Gastroesophageal sphincter (tissue), 3 donors: ENCODE data around the gene LMNB1.

ENCODE experiments used
- CTCF ChIP-seq, 4 experiments: fragments of 200-600 bp in 2 of 4; fragments of 450-650 bp in 2 of 4; sonication (generic) in 1 of 4; IDR thresholded peaks; one replicate each; pipeline ENCODE4 v1.5.1; 2017 to 2019; ENCODE audit warnings: antibody characterized with exemption in 4 of 4, mild to moderate bottlenecking in 2 of 4, moderate library complexity in 2 of 4
- POLR2A ChIP-seq, 2 donors: fragments of 450-650 bp; IDR thresholded peaks; one replicate each; pipeline ENCODE4 v1.6.1; 2017; ENCODE audit warnings: antibody characterized with exemption in 2 of 2, mild to moderate bottlenecking in 2 of 2, moderate library complexity in 1 of 2
- POLR2AphosphoS5 ChIP-seq: sonication (generic); formaldehyde crosslinking; IDR thresholded peaks from one replicate; pipeline ENCODE4 v1.6.1; 2017; ENCODE audit warnings: antibody characterized with exemption

- TF ChIP-seq CTCF (IDR thresholded peaks at IDR 0.05) (no peak), POLR2AphosphoS5 (no peak), POLR2A (IDR thresholded peaks at IDR 0.05) (no peak)
Measured at GRCh38 chr5:126732716-126733115, 44.2 kb upstream of the LMNB1 start.
